GM19395 (cell line): ENCODE measurements around the gene CDH23.

Experiments
- ATAC-seq: cut with Tn5 transposase; IDR thresholded peaks from one replicate; pipeline ENCODE4 v1.9.1; 2021; ENCODE audit warnings: mild to moderate bottlenecking, moderate library complexity; ENCODE audit not compliant: unreplicated experiment

CDH23 gene

GRCh38 chr10:71695502-71696476 lies 299.1 kb downstream of the CDH23 start:
- no peak for ATAC-seq

- no peak for ATAC-seq
Observed at GRCh38 chr10:71696628-71697326, 300.1 kb downstream of the CDH23 start.

GRCh38 chr10:71697938-71698709 lies 301.4 kb downstream of the CDH23 start:
- no peak for ATAC-seq

- no peak for ATAC-seq
Observed at GRCh38 chr10:71698737-71699136, 302.0 kb downstream of the CDH23 start.

- no peak for ATAC-seq
Observed at GRCh38 chr10:71700731-71701368, 304.1 kb downstream of the CDH23 start.

- ATAC-seq: no peak
Observed at GRCh38 chr10:71701496-71702132, 304.9 kb downstream of the CDH23 start.

GRCh38 chr10:71703577-71703976 lies 306.9 kb downstream of the CDH23 start:
- no peak for ATAC-seq

GRCh38 chr10:71704816-71705215 lies 308.1 kb downstream of the CDH23 start:
- no peak for ATAC-seq

- no peak for ATAC-seq
Observed at GRCh38 chr10:71705582-71705981, 308.9 kb downstream of the CDH23 start.

- no peak for ATAC-seq
Observed at GRCh38 chr10:71706216-71707121, 309.7 kb downstream of the CDH23 start.

- no peak for ATAC-seq
Observed at GRCh38 chr10:71707240-71707789, 310.6 kb downstream of the CDH23 start.

- ATAC-seq: no peak
Observed at GRCh38 chr10:71708301-71708703, 311.6 kb downstream of the CDH23 start.

GRCh38 chr10:71708897-71709882 lies 312.5 kb downstream of the CDH23 start:
- no peak for ATAC-seq

- no peak for ATAC-seq
Observed at GRCh38 chr10:71710519-71710918, 313.8 kb downstream of the CDH23 start.

- no peak for ATAC-seq
Observed at GRCh38 chr10:71711052-71711623, 314.4 kb downstream of the CDH23 start.

GRCh38 chr10:71712170-71712569 lies 315.4 kb downstream of the CDH23 start:
- ATAC-seq: no peak

- ATAC-seq: no peak
Observed at GRCh38 chr10:71712572-71713134, 315.9 kb downstream of the CDH23 start.
